Stomach smooth muscle (tissue), 2 donors: Measurements from ENCODE around the gene ICAM2.

Experiments used
- H3K27ac ChIP-seq: one replicate; pipeline ENCODE4 v1.7.0; 2013; ENCODE audit warnings: mild to moderate bottlenecking, low read length, inconsistent platforms
- H3K27me3 ChIP-seq, 2 donors: one replicate each; pipeline ENCODE4 v1.7.0; 2013; ENCODE audit warnings: low read length in 2 of 2; ENCODE audit not compliant: insufficient read depth in 2 of 2, control insufficient read depth in 1 of 2
- H3K36me3 ChIP-seq, 2 donors: one replicate each; pipeline ENCODE4 v1.7.0; 2013; ENCODE audit warnings: low read length in 2 of 2; ENCODE audit not compliant: control insufficient read depth in 2 of 2, insufficient read depth in 2 of 2
- H3K4me1 ChIP-seq: one replicate; pipeline ENCODE4 v1.7.0; 2013; ENCODE audit warnings: low read length; ENCODE audit not compliant: control insufficient read depth, insufficient read depth
- H3K4me3 ChIP-seq, 2 donors: one replicate each; pipeline ENCODE4 v1.7.0; 2013; ENCODE audit warnings: low read length in 2 of 2
- H3K9ac ChIP-seq, 2 donors: one replicate each; pipeline ENCODE4 v1.7.0; 2013; ENCODE audit warnings: low read length in 2 of 2, mild to moderate bottlenecking in 1 of 2
- H3K9me3 ChIP-seq, 2 donors: one replicate each; pipeline ENCODE4 v1.7.0; 2013; ENCODE audit warnings: low read length in 2 of 2; ENCODE audit not compliant: control insufficient read depth in 2 of 2
- donor health status: healthy.
- donor health status: Pancreatic carcinoma.

The ICAM2 gene

DNA sequence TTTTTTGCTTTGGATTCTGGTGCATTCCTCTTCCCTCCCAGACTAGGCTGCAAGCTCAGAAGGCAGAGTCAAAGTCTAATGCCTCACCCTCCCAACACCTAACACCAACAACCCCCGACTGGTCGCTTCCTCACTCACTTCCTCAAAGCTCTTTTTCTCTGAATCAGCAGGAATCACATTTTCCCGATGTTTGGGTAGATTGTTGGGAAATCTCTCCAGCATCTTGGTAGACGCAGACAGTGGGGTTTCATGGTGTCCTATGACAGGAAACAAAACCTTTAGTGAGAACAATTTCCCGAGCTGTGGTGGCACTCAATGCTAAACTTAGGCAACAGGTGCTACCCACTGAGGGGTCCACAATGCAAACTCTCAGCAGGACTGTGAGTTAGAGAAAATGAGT, 39.9 kb upstream of the ICAM2 start:
- Histone ChIP-seq H3K4me3 (no peak overlapping the region), H3K9ac (no peak overlapping the region), H3K27ac (no peak overlapping the region), H3K27me3 (no peaks in the 10 kb centered on the region), H3K36me3 (peaks cover 20 to 29% of the 10 kb centered on the region in 2 donors), H3K9me3 (no peaks in the 10 kb centered on the region), H3K4me1 (no peaks in the 10 kb centered on the region)

DNA sequence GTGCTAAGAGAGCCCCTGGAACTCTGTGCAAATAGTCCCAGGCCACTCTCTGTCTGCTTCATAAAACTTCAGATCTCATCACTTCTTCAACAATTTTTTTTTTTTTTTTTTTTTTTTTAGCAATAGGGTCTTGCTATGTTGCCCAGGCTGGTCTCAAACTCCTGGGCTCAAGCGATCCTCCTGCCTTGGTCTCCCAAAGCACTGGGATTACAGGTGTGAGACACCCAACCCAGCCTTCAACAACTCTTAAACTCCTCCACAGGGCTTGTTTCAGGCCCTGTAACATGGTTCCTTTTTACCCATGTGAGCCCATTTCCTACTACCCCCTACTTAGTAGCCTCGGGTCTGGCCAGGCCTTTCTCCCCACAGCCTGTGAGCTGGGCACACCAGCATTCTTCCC, 39.3 kb upstream of the ICAM2 start:
- H3K4me1 ChIP-seq: no peaks in the 10 kb centered on the region
- H3K4me3 ChIP-seq: no peak overlapping the region
- no peak overlapping the region for H3K9ac ChIP-seq
- peaks cover 20 to 31% of the 10 kb centered on the region in 2 donors for H3K36me3 ChIP-seq
- no peaks in the 10 kb centered on the region for H3K27me3 ChIP-seq
- no peaks in the 10 kb centered on the region for H3K9me3 ChIP-seq
- no peak overlapping the region for H3K27ac ChIP-seq

DNA sequence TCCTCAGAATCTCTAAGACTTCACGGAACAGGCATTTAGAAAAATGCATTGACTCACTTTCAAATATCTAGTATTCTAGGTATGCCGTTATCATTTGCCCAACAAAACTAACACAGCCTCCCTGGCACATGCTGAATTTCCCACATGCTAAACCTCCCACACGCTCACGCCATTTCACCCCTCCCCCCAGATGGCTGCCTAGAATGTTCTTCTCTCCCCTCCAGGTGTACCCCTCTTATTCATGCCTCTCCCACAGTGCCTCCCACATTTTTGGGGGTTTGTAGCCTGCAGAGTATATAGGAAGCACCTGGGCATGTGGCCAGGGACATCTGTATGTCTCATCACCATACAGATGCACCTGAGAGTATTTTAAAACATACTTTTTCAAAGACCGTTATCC, 38.2 kb upstream of the ICAM2 start:
- no peak overlapping the region for H3K9ac ChIP-seq
- no peaks in the 10 kb centered on the region for H3K9me3 ChIP-seq
- no peak overlapping the region for H3K4me3 ChIP-seq
- H3K27ac ChIP-seq: no peak overlapping the region
- H3K36me3 ChIP-seq: peaks cover 21 to 39% of the 10 kb centered on the region in 2 donors
- H3K4me1 ChIP-seq: no peaks in the 10 kb centered on the region
- H3K27me3 ChIP-seq: no peaks in the 10 kb centered on the region

DNA sequence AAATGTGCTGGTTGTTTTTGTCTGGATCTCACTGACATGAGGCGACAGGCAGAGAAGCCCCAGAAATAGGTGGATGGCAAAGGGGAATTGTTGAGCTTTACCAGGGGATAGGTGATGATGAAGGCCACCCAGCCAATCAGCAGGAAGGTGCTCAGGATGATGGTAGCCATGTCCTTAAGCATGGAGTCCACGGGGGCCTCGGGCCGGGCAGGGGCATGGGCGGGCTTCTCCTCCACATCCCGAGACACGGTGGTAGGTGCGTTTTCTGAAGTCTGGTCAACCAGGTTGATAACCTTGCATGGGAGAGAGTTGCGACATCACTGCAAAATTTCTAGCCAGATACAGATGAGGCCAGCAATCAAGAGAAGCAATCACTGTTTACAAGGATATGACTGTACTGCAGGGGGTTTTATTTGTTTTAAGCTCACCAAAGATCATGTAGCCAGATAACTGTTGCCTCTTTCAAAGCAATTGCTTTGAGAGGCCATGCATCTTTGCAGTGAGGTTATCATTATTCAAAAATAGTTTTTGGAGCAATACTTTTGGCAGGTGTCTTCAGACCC, 37.3 kb upstream of the ICAM2 start:
- Histone ChIP-seq H3K27me3 (no peaks in the 10 kb centered on the region), H3K4me3 (no peak overlapping the region), H3K27ac (no peak overlapping the region), H3K9ac (no peak overlapping the region), H3K36me3 (peaks cover 27 to 46% of the 10 kb centered on the region in 2 donors), H3K4me1 (no peaks in the 10 kb centered on the region), H3K9me3 (no peaks in the 10 kb centered on the region)

DNA sequence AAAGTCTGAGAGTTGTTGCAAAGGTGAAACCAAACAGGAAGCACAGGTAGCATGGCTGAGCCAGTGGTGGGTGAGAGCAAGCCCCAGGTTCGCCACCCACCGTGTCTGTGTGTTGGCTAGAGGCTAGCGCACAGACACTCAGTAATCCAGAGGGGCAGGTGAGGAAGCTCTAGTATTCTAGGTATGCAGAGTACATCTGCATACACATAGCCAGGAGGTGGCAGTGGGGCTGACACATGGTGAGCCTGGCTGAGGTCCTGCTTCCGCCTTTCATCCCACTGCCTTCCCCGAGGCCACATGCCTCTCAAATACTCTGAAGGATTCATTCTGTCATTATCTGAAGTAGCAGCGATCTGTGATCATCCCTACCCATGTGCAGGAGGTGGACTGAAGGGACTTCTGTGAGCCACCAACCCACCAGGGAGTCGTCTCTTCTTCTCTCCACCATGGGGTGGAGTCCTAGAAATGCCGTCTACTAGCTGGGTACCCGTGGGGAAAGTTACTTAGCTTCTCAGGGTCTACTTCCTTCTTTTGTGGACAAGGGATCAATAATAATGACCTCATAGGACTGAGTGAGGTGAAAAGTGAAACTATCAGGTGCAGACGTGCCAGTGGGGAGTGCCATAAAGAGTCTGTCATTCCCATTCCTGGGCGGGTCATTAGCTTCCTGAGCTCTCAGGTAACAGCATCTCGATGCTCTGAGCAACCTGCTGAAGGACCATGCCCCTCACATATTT, 36.0 kb upstream of the ICAM2 start:
- no peak overlapping the region for H3K9ac ChIP-seq
- no peaks in the 10 kb centered on the region for H3K4me1 ChIP-seq
- no peak overlapping the region for H3K27ac ChIP-seq
- no peaks in the 10 kb centered on the region for H3K27me3 ChIP-seq
- peaks cover 25 to 46% of the 10 kb centered on the region in 2 donors for H3K36me3 ChIP-seq
- no peaks in the 10 kb centered on the region for H3K9me3 ChIP-seq
- H3K4me3 ChIP-seq: no peak overlapping the region

DNA sequence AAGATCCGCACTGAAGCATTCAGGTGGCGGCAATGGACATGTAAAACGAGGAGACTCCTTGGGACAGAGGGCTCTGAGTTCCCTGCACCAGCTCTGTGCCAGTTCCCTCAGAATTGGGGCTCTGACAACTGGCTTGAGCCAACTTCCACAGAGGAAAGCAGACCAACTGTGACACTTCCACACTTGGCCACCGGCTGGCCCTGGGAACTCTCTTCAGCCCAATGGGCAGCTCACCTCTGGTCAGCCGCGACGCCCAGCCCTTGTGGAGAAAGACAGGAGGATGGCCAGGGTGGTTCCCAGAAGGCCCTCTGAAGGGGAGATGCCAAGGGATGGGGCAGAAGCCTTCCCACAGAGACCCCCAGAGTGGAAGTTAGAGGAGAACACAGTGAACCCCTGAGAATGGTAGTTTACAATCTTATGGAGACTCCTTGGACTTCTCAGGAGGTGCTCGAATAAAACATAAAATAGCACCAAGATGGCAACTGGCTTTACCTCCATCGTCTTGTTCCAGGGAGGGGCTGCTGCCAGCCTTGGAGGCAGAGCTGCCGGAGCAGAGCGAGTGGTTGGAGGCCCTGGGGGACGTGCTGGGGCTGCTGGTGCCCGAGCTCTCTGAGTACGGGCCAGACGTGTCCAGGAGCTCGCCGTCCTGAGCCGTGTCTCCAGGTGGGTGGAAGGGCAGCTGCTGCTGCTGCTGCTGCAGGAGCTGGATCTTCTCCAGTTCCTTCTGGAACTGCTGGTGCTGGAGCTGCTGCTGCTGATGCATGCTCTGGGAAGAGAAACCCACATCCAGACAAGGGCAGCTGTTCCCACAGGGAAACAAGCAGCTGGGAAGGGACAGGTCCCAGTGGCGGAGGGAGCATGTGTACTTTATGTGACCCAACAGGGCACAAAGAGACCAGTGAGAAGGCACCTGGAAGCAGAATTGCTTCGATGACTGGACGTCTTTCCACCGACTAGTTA, 35.0 kb upstream of the ICAM2 start:
- Histone ChIP-seq H3K27ac (no peak overlapping the region), H3K4me3 (no peak overlapping the region), H3K27me3 (no peaks in the 10 kb centered on the region), H3K9me3 (no peaks in the 10 kb centered on the region), H3K9ac (no peak overlapping the region), H3K36me3 (peaks cover 24 to 49% of the 10 kb centered on the region in 2 donors), H3K4me1 (no peaks in the 10 kb centered on the region)

DNA sequence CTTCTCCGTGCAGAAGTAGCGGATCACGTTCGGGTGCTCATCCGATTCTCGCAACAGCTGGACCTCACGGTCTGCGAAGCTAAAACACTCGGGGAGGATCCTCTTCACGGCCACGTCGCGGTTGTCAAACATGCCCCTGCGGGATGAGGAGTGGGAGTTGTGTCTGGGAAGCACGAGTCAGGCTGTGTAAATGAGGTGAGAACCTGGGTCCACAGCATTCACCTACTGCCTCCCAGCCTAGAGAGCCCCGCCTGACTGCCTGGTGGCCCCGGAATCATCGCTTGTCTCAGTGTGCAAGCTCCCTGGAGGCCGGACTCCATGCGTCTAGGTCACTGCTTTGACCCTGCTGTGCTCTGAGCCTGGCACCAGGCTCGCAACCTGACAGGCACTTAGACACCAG, 33.9 kb upstream of the ICAM2 start:
- Histone ChIP-seq H3K27me3 (no peaks in the 10 kb centered on the region), H3K36me3 (peaks cover 33 to 53% of the 10 kb centered on the region in 2 donors), H3K9ac (no peak overlapping the region), H3K27ac (no peak overlapping the region), H3K4me3 (no peak overlapping the region), H3K9me3 (no peaks in the 10 kb centered on the region), H3K4me1 (no peaks in the 10 kb centered on the region)

DNA sequence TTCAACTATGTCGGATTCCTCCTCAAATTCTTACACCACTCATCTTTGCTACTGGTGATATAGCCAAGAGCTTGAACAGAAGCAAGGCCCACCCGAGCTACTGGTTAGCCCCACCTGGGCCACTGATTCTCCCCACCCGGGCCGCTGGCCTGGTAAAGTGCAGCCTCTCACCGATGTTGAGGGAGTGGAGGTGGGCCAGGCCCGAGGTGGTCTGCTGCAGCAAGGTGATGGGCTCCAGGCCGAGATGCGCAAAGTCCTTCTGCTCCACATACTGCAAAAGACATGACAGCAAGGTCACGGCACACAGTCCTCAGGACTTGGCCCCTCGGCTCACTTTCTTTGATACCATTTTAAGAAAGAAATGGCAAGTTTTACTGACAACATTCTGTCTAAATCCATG, 32.7 kb upstream of the ICAM2 start:
- Histone ChIP-seq H3K27ac (no peak overlapping the region), H3K9ac (no peak overlapping the region), H3K4me3 (no peak overlapping the region), H3K9me3 (no peaks in the 10 kb centered on the region), H3K27me3 (no peaks in the 10 kb centered on the region), H3K4me1 (no peaks in the 10 kb centered on the region), H3K36me3 (peaks cover 37 to 59% of the 10 kb centered on the region in 2 donors)

DNA sequence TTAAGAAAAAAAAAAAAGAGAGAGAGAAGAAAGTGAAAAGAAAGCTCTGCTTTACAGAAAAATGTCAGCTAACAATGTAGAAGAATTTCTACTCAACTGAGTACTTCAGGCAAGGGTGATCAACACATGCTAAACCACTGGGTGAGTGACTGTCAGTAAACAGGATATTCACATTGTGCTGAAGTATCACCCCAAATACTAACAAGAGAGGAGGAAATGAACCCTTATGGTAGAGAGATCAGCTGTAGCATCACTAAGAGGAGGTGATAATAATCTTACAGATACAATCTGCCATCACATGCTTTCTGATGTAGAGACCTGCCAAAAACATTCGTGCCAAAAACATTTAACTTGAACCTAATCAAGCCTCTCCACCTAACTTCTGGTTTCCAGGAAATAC, 30.7 kb upstream of the ICAM2 start:
- Histone ChIP-seq H3K36me3 (peaks cover 41 to 60% of the 10 kb centered on the region in 2 donors), H3K27me3 (no peaks in the 10 kb centered on the region), H3K4me3 (no peak overlapping the region)

DNA sequence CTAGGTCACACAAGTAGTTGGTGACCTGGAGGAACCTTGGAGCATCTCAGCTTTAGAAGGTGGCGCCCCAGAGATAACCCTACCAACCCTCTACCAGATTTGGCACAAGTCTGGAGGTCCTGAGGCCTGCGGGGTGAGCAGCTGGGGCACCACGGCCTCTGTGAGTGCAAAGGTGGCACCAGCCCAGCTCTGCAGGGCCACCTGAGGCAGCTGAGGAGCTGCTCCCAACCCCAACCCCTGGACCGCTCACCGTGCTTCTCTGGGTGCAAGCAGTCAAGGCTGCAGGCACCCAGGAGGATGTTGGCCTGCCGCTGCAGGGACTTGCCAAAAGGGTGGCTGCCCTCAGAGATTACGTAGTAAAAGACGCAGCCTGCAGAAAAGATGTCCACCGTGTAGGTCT, 28.4 kb upstream of the ICAM2 start:
- Histone ChIP-seq H3K27me3 (no peaks in the 10 kb centered on the region), H3K4me3 (no peak overlapping the region), H3K36me3 (peaks cover 56 to 62% of the 10 kb centered on the region in 2 donors), H3K9ac (no peak overlapping the region), H3K4me1 (no peaks in the 10 kb centered on the region), H3K9me3 (no peaks in the 10 kb centered on the region), H3K27ac (no peak overlapping the region)

More for the DNA sequence above, 30.7 kb upstream of the ICAM2 start:
- Histone ChIP-seq H3K9ac (no peak overlapping the region), H3K9me3 (no peaks in the 10 kb centered on the region), H3K27ac (no peak overlapping the region), H3K4me1 (no peaks in the 10 kb centered on the region)
